B cell (primary cell): ENCODE data around the gene UBASH3B.

Experiments used
- CTCF ChIP-seq: fragments of 200-600 bp; IDR thresholded peaks from one replicate; pipeline ENCODE4 v1.8.0; 2022; ENCODE audit warnings: antibody characterized with exemption, mild to moderate bottlenecking
- EZH2 ChIP-seq: IDR thresholded peaks from 2 replicates; pipeline ENCODE4 v1.6.1; 2012; ENCODE audit warnings: borderline replicate concordance, low read depth, mild to moderate bottlenecking, moderate library complexity, low read length; ENCODE audit not compliant: insufficient read depth, poor library complexity, severe bottlenecking

- TF ChIP-seq CTCF (no peak), EZH2 (no peak)
These were observed 131.4 kb downstream of the UBASH3B start for GRCh38 chr11:122786896-122787295.
